Ovary (tissue), 3 donors: ENCODE results near the gene AOX1.

ENCODE experiments used
- CTCF ChIP-seq, 3 donors: fragments of 450-650 bp in 2 of 3; fragments of 200-600 bp in 1 of 3; IDR thresholded peaks; one replicate each; pipeline versions ENCODE4 v1.5.1 to v1.8.0; 2016 to 2022; ENCODE audit warnings: antibody characterized with exemption in 3 of 3, mild to moderate bottlenecking in 1 of 3
- EP300 ChIP-seq: sonication (generic); formaldehyde crosslinking; IDR thresholded peaks from one replicate; pipeline ENCODE4 v1.6.1; 2017; ENCODE audit warnings: antibody characterized with exemption
- POLR2A ChIP-seq: fragments of 450-650 bp; IDR thresholded peaks from one replicate; pipeline ENCODE4 v1.6.1; 2017; ENCODE audit warnings: antibody characterized with exemption, mild to moderate bottlenecking, moderate library complexity
- donor health status: DM: no; HTN: no; CAD: no.

- TF ChIP-seq CTCF (IDR thresholded peaks at IDR 0.05), result no peak
- TF ChIP-seq EP300, result no peak
- no peak for TF ChIP-seq POLR2A
Measured at GRCh38 chr2:200608341-200609027, 22.7 kb downstream of the AOX1 start.
